Neuronal stem cell (in vitro differentiated cells): Measurements from ENCODE around the gene HPS4.

Experiments
- DNase-seq: peaks from one replicate; pipeline ENCODE4 v3.0.0-alpha.2; 2013; ENCODE audit warnings: low spot score
- H2AFZ ChIP-seq: one replicate; pipeline ENCODE4 v1.6.1; 2013; ENCODE audit warnings: mild to moderate bottlenecking, low read length, inconsistent platforms
- H2AK5ac ChIP-seq: 2 replicates; pipeline ENCODE4 v1.6.1; 2013; ENCODE audit warnings: low read depth, mild to moderate bottlenecking, inconsistent platforms, low read length, moderate library complexity, mixed read lengths
- H2BK120ac ChIP-seq: 2 replicates; pipeline ENCODE4 v1.6.1; 2013; ENCODE audit warnings: low read depth, mild to moderate bottlenecking, inconsistent platforms, low read length, moderate library complexity, mixed read lengths
- H2BK12ac ChIP-seq: one replicate; pipeline ENCODE4 v1.6.1; 2013; ENCODE audit warnings: low read length, inconsistent platforms
- H2BK15ac ChIP-seq: 2 replicates; pipeline ENCODE4 v1.6.1; 2013; ENCODE audit warnings: mild to moderate bottlenecking, low read length, inconsistent platforms, mixed read lengths
- H2BK5ac ChIP-seq: one replicate; pipeline ENCODE4 v1.6.1; 2013; ENCODE audit warnings: inconsistent platforms, mild to moderate bottlenecking, low read length, moderate library complexity
- H3K14ac ChIP-seq: one replicate; pipeline ENCODE4 v1.6.1; 2013; ENCODE audit warnings: low read length, inconsistent platforms
- H3K18ac ChIP-seq: 2 replicates; pipeline ENCODE4 v1.6.1; 2013; ENCODE audit warnings: low read length, inconsistent platforms
- H3K23ac ChIP-seq: 2 replicates; pipeline ENCODE4 v1.6.1; 2013; ENCODE audit warnings: low read depth, mild to moderate bottlenecking, mixed read lengths, low read length, inconsistent platforms; ENCODE audit not compliant: poor library complexity
- H3K27ac ChIP-seq: replicated peaks from 3 replicates; pipeline ENCODE4 v1.5.1; 2013; ENCODE audit warnings: low read length, inconsistent platforms
- H3K27me3 ChIP-seq, 3 experiments: 2 replicates each; pipeline ENCODE4 v1.6.1; 2013; ENCODE audit warnings: low read length in 3 of 3, mild to moderate bottlenecking in 2 of 3, inconsistent platforms in 1 of 3, low read depth in 1 of 3, mixed read lengths in 1 of 3, moderate library complexity in 1 of 3; ENCODE audit not compliant: control insufficient read depth in 3 of 3, insufficient read depth in 3 of 3
- H3K36me3 ChIP-seq, 2 donors: replicated peaks in 1 of 2; 2 replicates each; pipeline ENCODE4 v1.6.1; 2013; ENCODE audit warnings: low read length in 2 of 2; ENCODE audit not compliant: control insufficient read depth in 2 of 2, insufficient read depth in 2 of 2
- H3K4ac ChIP-seq: 2 replicates; pipeline ENCODE4 v1.6.1; 2013; ENCODE audit warnings: inconsistent platforms, mild to moderate bottlenecking, low read length, moderate library complexity
- H3K4me1 ChIP-seq, 2 donors: 1 replicate in 1 of 2; 2 replicates in 1 of 2; pipeline ENCODE4 v1.6.1; 2013; ENCODE audit warnings: low read length in 2 of 2, low read depth in 1 of 2; ENCODE audit not compliant: control insufficient read depth in 2 of 2, insufficient read depth in 1 of 2
- H3K4me2 ChIP-seq: one replicate; pipeline ENCODE4 v1.6.1; 2013; ENCODE audit warnings: mild to moderate bottlenecking, low read length, inconsistent platforms; ENCODE audit not compliant: insufficient read depth, poor library complexity, severe bottlenecking
- H3K4me3 ChIP-seq, 2 donors: 2 replicates each; pipeline ENCODE4 v1.5.1; 2013; ENCODE audit warnings: low read length in 2 of 2, mild to moderate bottlenecking in 2 of 2, inconsistent platforms in 1 of 2, moderate library complexity in 1 of 2
- H3K79me1 ChIP-seq: one replicate; pipeline ENCODE4 v1.6.1; 2013; ENCODE audit warnings: low read depth, mild to moderate bottlenecking, inconsistent platforms, low read length, moderate library complexity
- H3K9ac ChIP-seq: one replicate; pipeline ENCODE4 v1.6.1; 2013; ENCODE audit warnings: mild to moderate bottlenecking, low read depth, low read length, inconsistent platforms; ENCODE audit not compliant: poor library complexity
- H3K9me3 ChIP-seq, 2 donors: replicated peaks in 1 of 2; 2 replicates each; pipeline versions ENCODE3 to v1.6.1; 2013; ENCODE audit warnings: low read length in 2 of 2, mild to moderate bottlenecking in 2 of 2, inconsistent platforms in 1 of 2, low read depth in 1 of 2, mixed read lengths in 1 of 2, moderate library complexity in 1 of 2; ENCODE audit not compliant: control insufficient read depth in 2 of 2, insufficient read depth in 1 of 2
- H4K8ac ChIP-seq: one replicate; pipeline ENCODE4 v1.6.1; 2013; ENCODE audit warnings: low read depth, mild to moderate bottlenecking, inconsistent platforms, low read length, moderate library complexity
- H4K91ac ChIP-seq: one replicate; pipeline ENCODE4 v1.6.1; 2013; ENCODE audit warnings: low read length, low read depth, mild to moderate bottlenecking, inconsistent platforms; ENCODE audit not compliant: poor library complexity
- WGBS, 2 donors: extraction: QIAGEN DNeasy Blood & Tissue Kit; methylation state at CpG; one replicate each; pipeline ENCODE4 v1.1.7; 2013; ENCODE audit warnings: missing lambda C conversion rate in 2 of 2, mixed read lengths in 1 of 2; ENCODE audit not compliant: insufficient read length in 2 of 2, insufficient replicate concordance in 1 of 2; ENCODE audit errors: extremely low coverage in 2 of 2; 5-methylcytosine and 5-hydroxymethylcytosine counted together

HPS4 gene

DNA sequence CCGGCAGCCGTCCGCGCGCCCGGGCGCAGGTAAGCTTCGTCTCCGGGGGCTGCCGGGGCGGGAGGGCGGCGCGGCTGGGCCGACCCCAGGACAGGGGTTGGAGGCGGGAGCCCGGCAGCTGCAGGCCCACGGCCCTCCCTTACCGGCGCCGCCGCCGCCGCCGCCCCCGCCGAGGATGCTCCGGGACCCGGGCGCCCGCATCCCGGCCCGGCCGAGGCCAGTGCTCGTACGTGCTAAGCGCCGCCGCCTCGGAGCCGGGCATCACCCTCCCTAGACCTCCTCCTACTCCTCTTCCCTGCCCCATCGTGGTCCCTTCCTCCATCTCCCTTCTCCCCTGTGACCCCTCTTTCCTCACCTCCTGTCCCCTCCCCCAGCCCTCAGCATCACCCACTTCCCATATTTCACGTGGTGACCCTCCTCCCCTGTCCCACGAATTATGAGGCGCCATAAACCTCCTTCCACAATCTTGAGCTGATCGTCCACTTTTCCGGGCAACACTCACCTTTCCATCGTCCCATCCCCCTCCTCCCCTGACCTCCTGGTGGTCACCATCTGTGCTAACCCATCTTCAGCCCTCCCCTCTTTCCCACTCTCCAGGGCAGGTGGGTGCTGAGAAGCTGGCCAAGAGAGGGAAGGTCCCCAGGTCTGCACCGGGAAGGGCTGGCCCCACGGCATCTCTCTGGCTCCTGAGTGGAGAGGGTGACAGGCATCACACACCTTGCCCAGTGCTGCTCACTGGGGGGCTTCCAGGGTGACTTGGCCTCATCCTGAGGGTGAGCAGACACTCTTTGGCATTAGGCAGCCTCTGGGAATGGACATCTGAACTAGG lies 53.9 kb downstream of the HPS4 start:
- no peak overlapping the region for H2AK5ac ChIP-seq
- peak overlapping the region; percentile 0 for H3K23ac ChIP-seq
- H3K4ac ChIP-seq = no peak overlapping the region
- no peak overlapping the region for H3K27ac ChIP-seq
- H4K8ac ChIP-seq = no peak overlapping the region
- H2BK5ac ChIP-seq = no peak overlapping the region
- peak overlapping the region; percentile 9 for H3K14ac ChIP-seq
- no peak overlapping the region for H4K91ac ChIP-seq
- peak overlapping the region; percentile 80 for H3K18ac ChIP-seq
- peak overlapping the region; percentile 65 to 87 for H3K4me3 ChIP-seq
- H3K79me1 ChIP-seq = peaks cover 6% of the 10 kb centered on the region
- H3K27me3 ChIP-seq = peaks cover 0 to 29% (median 10%) of the 10 kb centered on the region in 3 experiments
- H3K4me1 ChIP-seq = peaks cover 27 to 29% of the 10 kb centered on the region in 2 donors
- H3K4me2 ChIP-seq = peak overlapping the region; percentile 48
- no peak overlapping the region for H2BK12ac ChIP-seq
- peaks cover 7 to 11% of the 10 kb centered on the region in 2 donors for H3K36me3 ChIP-seq
- WGBS, 2 donors = no CpG with 5 or more reads among the region's 50 CpGs
- H2BK120ac ChIP-seq = no peak overlapping the region
- H2BK15ac ChIP-seq = peak overlapping the region; percentile 41
- H3K9me3 ChIP-seq = no peaks in the 10 kb centered on the region
- no peak for DNase-seq
- peak overlapping the region; percentile 86 for H2AFZ ChIP-seq
- H3K9ac ChIP-seq = peak overlapping the region; percentile 56

DNA sequence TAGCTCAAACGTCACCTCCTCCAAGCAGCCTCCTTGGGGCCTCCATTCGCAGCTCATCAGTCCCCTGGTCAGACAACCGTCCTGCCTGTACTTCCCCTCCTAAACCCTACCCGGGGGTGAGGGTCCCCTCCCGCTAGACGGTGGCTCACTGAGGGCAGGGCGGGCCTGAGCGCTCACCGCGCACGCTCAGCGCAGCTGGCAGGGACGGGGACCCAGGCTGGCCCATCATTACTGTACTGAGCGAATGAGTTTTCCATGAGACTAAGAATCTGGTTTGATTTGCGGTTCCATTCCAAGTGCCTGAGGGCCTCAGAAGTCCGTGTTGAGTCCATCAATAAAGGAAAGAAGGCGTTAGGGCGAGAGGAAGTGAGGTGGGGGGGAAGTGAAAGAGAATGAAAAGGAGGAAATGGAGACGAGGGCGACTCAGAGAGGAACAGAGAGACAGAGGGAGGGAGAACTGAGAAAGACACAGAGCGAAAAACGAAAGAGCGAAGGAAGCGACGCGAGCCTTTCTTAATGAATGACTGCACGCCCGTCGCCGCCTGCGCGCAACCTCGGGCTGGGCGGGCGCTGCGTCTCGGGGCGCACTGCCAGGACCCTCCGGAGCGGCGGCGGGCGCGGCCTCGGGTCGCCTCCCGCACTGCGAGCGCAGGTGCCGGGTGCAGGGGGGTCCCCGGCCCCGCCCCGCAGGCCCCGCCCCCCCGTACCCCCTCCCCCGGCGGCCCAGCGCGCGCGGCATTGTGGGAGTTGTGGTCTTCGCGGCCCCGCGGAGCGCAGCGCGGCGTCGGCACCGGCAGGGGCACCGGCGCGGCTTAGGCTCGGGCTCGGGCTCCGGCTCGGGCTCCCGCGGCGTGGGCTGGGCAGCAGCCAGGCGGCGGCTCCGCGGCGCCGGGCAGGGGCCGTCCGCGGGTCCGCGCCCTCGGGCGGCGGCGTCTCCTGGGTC lies 54.8 kb downstream of the HPS4 start, which contains the start of gene ASPHD2:
Gene ASPHD2 (plus strand): TSS at position 746 of the 943 bp plus-strand sequence. CDS start 4,356 bp downstream, outside the sequence.
- H3K9me3 ChIP-seq = no peaks in the 10 kb centered on the region
- no peak within 1 kb of the TSS for H3K4ac ChIP-seq
- no peak within 1 kb of the TSS for H3K27ac ChIP-seq

DNA sequence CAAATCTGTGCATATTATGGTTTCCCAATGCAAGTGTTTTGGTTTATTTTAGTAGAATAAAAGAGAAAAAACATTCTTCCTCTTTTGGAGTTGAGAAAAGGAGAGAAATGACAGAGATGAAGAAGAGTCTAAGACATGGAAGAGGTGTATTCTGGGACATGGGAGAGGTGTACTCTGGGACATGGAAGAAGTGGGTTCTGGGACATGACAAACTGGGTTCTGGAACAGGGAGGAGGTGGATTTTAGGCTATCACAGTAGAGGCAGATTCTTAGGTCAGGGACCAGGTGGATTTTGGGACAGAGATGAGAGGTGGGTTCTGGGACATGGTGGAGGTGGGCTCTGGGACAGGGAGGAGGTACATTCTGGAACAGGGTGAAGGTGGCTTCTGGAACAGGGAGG lies 56.7 kb downstream of the HPS4 start:
- H3K27ac ChIP-seq = no peak overlapping the region
- H4K8ac ChIP-seq = no peak overlapping the region
- no peaks in the 10 kb centered on the region for H3K79me1 ChIP-seq
- no peak overlapping the region for H3K4me2 ChIP-seq
- H3K4me3 ChIP-seq = no peak overlapping the region
- H2BK12ac ChIP-seq = no peak overlapping the region
- H3K36me3 ChIP-seq = no peaks in the 10 kb centered on the region
- peaks cover 0 to 29% (median 10%) of the 10 kb centered on the region in 3 experiments for H3K27me3 ChIP-seq
- H3K9ac ChIP-seq = no peak overlapping the region
- no peak overlapping the region for H3K14ac ChIP-seq
- H2AFZ ChIP-seq = no peak overlapping the region
- no peak for DNase-seq
- no peak overlapping the region for H3K23ac ChIP-seq
- peaks cover 2 to 4% of the 10 kb centered on the region in 2 donors for H3K9me3 ChIP-seq
- H2BK15ac ChIP-seq = no peak overlapping the region
- H2BK120ac ChIP-seq = no peak overlapping the region
- no peak overlapping the region for H3K18ac ChIP-seq
- no peak overlapping the region for H3K4ac ChIP-seq
- no peak overlapping the region for H2AK5ac ChIP-seq
- H2BK5ac ChIP-seq = no peak overlapping the region
- no peak overlapping the region for H4K91ac ChIP-seq
- peaks cover 19 to 23% of the 10 kb centered on the region in 2 donors for H3K4me1 ChIP-seq

More for the DNA sequence above, 54.8 kb downstream of the HPS4 start, which contains the start of gene ASPHD2:
- Histone ChIP-seq H2BK12ac (no peak within 1 kb of the TSS), H4K8ac (peak within 1 kb of the TSS; percentile 24), H2BK5ac (no peak within 1 kb of the TSS), H3K4me1 (peaks cover 27 to 29% of the 10 kb centered on the region in 2 donors), H3K23ac (peak within 1 kb of the TSS; percentile 29), H3K4me3 (peak within 1 kb of the TSS; percentile 65 to 90), H2AK5ac (peak within 1 kb of the TSS; percentile 36), H3K9ac (peak within 1 kb of the TSS; percentile 82), H3K79me1 (peaks cover 4% of the 10 kb centered on the region), H2AFZ (peak within 1 kb of the TSS; percentile 86), H4K91ac (no peak within 1 kb of the TSS), H2BK120ac (no peak within 1 kb of the TSS), H2BK15ac (peak within 1 kb of the TSS; percentile 41), H3K27me3 (peaks cover 0 to 29% (median 10%) of the 10 kb centered on the region in 3 experiments), H3K18ac (peak within 1 kb of the TSS; percentile 80), H3K4me2 (peak within 1 kb of the TSS; percentile 79), H3K36me3 (peaks cover 3% of the 10 kb centered on the region in 2 donors), H3K14ac (peak within 1 kb of the TSS; percentile 9)
- DNase-seq = peak; percentile 70
- no CpG with 5 or more reads among the region's 96 CpGs for WGBS, 2 donors
